Ascending aorta (tissue), 2 donors: ENCODE measurements around the gene PTPRR. TPM values are rescaled to one million over a fixed set of nuclear protein-coding genes. Genes with fewer than 3 reads are reported as not detected.

Source experiments
- DNase-seq, 2 donors: peaks; one replicate each; pipeline ENCODE4 v3.0.0-alpha.2; 2019; ENCODE audit warnings: low spot score in 2 of 2
- H3K27ac ChIP-seq, 2 donors: fragments of 200-600 bp; sonication (generic); one replicate each; pipeline ENCODE4 v1.5.1; 2016 to 2017; ENCODE audit warnings: mild to moderate bottlenecking in 1 of 2
- H3K27me3 ChIP-seq: fragments of 200-600 bp; sonication (generic); one replicate; pipeline ENCODE4 v1.5.1; 2017
- H3K36me3 ChIP-seq, 2 donors: fragments of 200-600 bp; sonication (generic); one replicate each; pipeline ENCODE4 v1.5.1; 2016
- H3K4me1 ChIP-seq, 2 donors: fragments of 200-600 bp; sonication (generic); one replicate each; pipeline ENCODE4 v1.5.1; 2016 to 2017; ENCODE audit warnings: mild to moderate bottlenecking in 1 of 2
- H3K4me3 ChIP-seq, 2 donors: fragments of 200-600 bp; sonication (generic); one replicate each; pipeline ENCODE4 v1.5.1; 2016 to 2017; ENCODE audit warnings: mild to moderate bottlenecking in 1 of 2
- H3K9me3 ChIP-seq, 2 donors: fragments of 200-600 bp; sonication (generic); one replicate each; pipeline ENCODE4 v1.5.1; 2016
- intact Hi-C: fragments of 100-400 bp; cut with DNase I; formaldehyde crosslinking; loops from one replicate; pipeline ENCODE4 v1.15.1; 2023
- total RNA-seq: library from RNA; depleted of rRNA; stranded (reverse); fragments of >200 nt; gene quantifications from one replicate; pipeline ENCODE4 v1.1.0, GENCODE V29; 2016
- TF ChIP-seq, protein P1 (sequence below), 3 experiments: fragments of 200-600 bp in 2 of 3; fragments of 450-650 bp in 1 of 3; sonication (generic) in 2 of 3; IDR thresholded peaks; one replicate each; pipeline ENCODE4 v1.5.1; 2016 to 2019; ENCODE audit warnings: antibody characterized with exemption in 3 of 3, mild to moderate bottlenecking in 1 of 3, moderate library complexity in 1 of 3

PTPRR gene
- total RNA-seq, 1 donor from 2014 or later, result not detected

DNA sequence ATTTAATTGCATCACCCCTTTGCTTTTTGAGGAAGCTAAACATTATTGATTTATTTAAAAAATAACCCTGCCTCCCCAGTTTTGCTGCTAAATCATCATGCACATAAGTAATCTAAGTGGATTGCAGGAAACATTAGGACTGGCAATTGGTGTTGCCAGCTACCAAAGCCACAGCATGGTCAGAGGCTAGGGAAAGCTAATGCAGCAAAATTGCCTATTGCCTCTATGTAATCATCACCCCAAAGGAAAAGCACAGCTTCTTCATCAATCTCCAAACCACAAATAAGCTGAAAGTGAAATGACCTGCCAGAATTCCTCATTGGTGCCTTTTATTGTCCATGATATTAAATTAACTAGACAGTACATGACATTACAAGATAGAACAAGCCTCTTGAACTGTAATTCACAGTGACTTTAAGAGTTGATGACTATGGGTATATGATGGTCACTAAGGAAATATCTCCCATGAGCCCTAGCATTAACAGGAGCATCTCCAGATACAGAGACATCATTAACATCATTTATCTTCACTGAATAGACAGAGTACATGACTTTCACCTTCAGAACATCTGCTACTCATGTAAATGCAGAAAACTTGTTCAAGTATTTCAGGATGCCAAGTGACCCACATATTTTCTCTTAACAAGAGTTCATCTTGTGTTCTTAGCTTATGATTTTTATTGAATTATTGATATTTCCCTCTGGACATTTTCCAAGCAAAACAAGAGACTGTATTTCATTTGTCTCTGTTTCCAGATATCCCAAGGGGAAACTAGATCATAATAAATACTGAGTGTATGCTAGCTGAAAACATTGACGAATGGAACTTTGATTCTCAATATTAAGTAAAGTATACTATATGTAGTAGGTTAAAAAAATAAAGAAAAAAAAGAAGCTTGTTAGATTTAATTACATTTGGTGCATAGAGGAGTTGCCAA lies 29.4 kb downstream of the PTPRR start:
- TF ChIP-seq, protein P1, sequence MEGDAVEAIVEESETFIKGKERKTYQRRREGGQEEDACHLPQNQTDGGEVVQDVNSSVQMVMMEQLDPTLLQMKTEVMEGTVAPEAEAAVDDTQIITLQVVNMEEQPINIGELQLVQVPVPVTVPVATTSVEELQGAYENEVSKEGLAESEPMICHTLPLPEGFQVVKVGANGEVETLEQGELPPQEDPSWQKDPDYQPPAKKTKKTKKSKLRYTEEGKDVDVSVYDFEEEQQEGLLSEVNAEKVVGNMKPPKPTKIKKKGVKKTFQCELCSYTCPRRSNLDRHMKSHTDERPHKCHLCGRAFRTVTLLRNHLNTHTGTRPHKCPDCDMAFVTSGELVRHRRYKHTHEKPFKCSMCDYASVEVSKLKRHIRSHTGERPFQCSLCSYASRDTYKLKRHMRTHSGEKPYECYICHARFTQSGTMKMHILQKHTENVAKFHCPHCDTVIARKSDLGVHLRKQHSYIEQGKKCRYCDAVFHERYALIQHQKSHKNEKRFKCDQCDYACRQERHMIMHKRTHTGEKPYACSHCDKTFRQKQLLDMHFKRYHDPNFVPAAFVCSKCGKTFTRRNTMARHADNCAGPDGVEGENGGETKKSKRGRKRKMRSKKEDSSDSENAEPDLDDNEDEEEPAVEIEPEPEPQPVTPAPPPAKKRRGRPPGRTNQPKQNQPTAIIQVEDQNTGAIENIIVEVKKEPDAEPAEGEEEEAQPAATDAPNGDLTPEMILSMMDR (IDR thresholded peaks at IDR 0.05), result no peak
- Histone ChIP-seq H3K4me1 (no peaks in the 10 kb centered on the region), H3K27ac (no peak overlapping the region), H3K4me3 (no peak overlapping the region), H3K36me3 (no peaks in the 10 kb centered on the region), H3K9me3 (no peaks in the 10 kb centered on the region), H3K27me3 (no peaks in the 10 kb centered on the region)
- intact Hi-C loops, result no loop called here
- DNase-seq, result no peak

DNA sequence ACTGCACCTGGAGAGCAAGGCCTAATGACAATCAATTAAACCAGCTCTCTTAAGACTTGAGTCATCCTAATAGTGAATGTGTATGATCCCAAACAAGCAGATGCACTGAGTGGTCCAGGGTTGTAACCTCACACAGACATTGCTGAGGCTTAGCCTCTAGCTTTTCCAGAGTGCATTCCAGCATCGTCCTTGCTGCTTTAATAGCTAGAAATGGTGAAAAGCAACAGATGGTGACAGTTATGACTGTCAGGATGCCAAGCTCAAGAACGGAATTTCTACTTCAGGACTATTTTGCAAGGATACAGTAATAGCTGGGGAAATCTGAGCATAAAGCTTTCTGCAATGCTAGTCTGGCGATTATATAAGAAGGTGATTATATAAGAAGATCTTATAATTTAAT lies 34.6 kb downstream of the PTPRR start:
- Histone ChIP-seq H3K27ac (no peak overlapping the region), H3K4me3 (no peak overlapping the region), H3K27me3 (no peaks in the 10 kb centered on the region), H3K4me1 (no peaks in the 10 kb centered on the region), H3K36me3 (no peaks in the 10 kb centered on the region), H3K9me3 (no peaks in the 10 kb centered on the region)
- TF ChIP-seq, protein P1 (IDR thresholded peaks at IDR 0.05), result no peak
- intact Hi-C loops, result no loop called here
- DNase-seq, result no peak

DNA sequence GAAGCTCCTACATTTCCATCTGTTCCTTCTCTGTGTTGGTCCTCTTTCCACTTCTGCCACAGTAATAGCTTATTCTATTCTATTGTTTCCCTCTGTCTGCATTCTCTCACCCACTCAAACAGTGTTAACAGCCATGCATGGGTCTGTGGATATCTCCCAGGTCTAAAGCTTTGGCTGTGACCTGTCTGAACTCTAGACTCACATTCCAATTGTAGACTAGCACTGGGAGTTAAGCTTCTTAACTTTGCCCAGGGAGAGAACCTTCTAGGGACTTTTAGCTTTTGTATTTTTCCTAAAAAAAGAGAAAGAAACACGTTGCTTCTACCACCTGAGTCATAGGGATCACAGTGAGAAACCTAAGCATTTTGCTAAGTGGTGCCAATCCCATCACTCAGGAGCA lies 36.7 kb downstream of the PTPRR start:
- no peak for DNase-seq
- intact Hi-C loops, result no loop called here
- Histone ChIP-seq H3K9me3 (no peaks in the 10 kb centered on the region), H3K27me3 (no peaks in the 10 kb centered on the region), H3K27ac (peak overlapping the region in 1 of 2 donors; percentile 46), H3K4me3 (no peak overlapping the region), H3K4me1 (no peaks in the 10 kb centered on the region), H3K36me3 (no peaks in the 10 kb centered on the region)
- TF ChIP-seq, protein P1 (IDR thresholded peaks at IDR 0.05), result no peak

DNA sequence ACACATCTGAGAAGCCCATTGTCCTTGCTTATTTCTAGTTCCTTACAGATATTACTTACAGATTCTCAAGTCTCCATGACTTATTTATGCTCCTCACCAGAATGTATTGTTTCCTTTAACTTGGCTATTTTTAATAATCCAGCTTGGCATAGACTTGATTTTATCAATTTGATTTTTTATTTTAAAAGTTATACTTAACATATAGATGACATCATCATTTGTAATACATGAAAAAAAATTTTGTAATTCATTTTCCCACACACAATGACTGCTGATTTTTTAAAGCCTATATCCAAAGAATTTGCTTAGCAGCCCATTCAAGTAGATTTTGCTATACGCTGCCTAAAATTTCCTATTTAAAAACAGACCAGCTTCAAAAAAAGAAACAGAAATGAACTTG lies 39.8 kb downstream of the PTPRR start:
- TF ChIP-seq, protein P1 (IDR thresholded peaks at IDR 0.05), result no peak
- no peak overlapping the region for H3K4me3 ChIP-seq
- intact Hi-C loops, result no loop called here
- no peaks in the 10 kb centered on the region for H3K4me1 ChIP-seq
- no peak for DNase-seq
- H3K27ac ChIP-seq, result no peak overlapping the region
- no peaks in the 10 kb centered on the region for H3K27me3 ChIP-seq
- no peaks in the 10 kb centered on the region for H3K9me3 ChIP-seq
- H3K36me3 ChIP-seq, result no peaks in the 10 kb centered on the region

DNA sequence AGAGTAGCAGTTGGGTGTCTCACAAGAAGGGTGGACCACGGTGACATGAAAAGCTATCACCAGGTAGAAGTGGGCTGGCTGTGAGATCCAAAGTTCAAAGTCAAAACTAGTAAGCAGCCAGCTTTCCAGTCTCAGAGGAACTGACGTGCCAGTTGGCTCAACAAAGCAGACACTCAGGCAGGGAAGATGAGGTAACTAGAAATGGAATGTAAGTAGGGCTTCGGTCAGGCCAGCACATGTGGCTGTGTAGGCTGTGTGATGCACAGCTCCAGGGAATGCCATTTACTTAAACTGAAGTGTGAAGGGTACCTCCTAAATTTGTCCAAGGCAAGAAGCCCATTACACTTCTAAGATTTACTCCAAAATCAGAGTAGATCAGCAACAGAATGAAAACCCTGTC lies 43.6 kb downstream of the PTPRR start:
- no peak for DNase-seq
- H3K36me3 ChIP-seq, result no peaks in the 10 kb centered on the region
- no peaks in the 10 kb centered on the region for H3K27me3 ChIP-seq
- H3K4me1 ChIP-seq, result no peaks in the 10 kb centered on the region
- H3K4me3 ChIP-seq, result no peak overlapping the region
- TF ChIP-seq, protein P1 (IDR thresholded peaks at IDR 0.05), result no peak
- H3K9me3 ChIP-seq, result no peaks in the 10 kb centered on the region
- intact Hi-C loops, result no loop called here
- H3K27ac ChIP-seq, result no peak overlapping the region
